ENCODE data around the gene FAM111A. TPM values are rescaled to one million over a fixed set of nuclear protein-coding genes. Genes with fewer than 3 reads are reported as not detected.

Gene FAM111A
- total RNA-seq, 1 experiment from 2014 or later: 37.9 TPM

DNA sequence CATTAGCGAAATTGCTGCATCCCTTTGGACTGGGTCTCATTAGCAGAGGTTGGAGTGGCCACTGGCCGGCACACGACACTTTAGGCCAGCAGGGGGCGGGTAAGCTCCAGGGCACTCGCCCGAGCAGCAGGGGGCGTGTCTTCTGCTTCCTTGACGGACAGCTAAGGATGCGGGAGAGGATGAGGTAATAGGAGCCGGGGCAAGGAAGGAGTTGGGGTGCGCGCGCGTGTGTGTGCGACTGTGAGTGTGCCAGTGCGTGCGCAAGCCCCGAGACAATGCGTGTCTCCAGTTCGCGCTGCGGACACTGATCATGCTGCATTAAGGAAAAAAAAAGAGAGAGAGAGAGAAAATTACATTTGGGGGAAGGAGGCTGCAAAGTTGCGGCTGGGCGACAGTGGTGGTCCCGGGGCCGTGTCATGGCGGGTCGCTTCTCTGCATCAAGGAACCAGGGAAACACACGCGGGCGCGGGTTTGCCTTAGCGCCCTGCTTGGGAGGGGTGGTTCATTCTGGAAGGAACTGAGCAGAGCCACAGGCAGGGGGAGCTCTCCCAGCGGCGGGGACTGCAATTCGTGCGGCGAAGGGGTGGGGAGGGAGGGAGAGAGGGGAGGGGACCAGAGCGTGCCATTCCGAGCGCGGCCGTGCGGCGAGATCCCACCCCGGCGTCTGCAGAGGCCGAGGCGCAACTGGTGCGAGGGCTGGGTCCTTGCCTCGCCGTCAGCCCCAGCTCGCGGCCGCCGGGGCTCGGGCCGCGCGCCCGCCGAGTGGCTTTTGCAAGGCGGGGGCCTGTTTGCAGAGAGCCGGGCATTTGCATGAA is 29.1 kb downstream of the FAM111A start, which contains the start of gene DTX4:
TSS of gene DTX4 (plus strand) at position 625 of the 815 bp plus-strand sequence. CDS start 464 bp downstream, outside the sequence.
- TF ChIP-seq, protein P1, sequence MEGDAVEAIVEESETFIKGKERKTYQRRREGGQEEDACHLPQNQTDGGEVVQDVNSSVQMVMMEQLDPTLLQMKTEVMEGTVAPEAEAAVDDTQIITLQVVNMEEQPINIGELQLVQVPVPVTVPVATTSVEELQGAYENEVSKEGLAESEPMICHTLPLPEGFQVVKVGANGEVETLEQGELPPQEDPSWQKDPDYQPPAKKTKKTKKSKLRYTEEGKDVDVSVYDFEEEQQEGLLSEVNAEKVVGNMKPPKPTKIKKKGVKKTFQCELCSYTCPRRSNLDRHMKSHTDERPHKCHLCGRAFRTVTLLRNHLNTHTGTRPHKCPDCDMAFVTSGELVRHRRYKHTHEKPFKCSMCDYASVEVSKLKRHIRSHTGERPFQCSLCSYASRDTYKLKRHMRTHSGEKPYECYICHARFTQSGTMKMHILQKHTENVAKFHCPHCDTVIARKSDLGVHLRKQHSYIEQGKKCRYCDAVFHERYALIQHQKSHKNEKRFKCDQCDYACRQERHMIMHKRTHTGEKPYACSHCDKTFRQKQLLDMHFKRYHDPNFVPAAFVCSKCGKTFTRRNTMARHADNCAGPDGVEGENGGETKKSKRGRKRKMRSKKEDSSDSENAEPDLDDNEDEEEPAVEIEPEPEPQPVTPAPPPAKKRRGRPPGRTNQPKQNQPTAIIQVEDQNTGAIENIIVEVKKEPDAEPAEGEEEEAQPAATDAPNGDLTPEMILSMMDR (IDR thresholded peaks at IDR 0.05): peak; percentile 95
- no peak for TF ChIP-seq SIN3A (IDR thresholded peaks at IDR 0.05; ENCODE audit: borderline replicate concordance, insufficient read depth, low read depth, low read length)
- TF ChIP-seq, protein P2, sequence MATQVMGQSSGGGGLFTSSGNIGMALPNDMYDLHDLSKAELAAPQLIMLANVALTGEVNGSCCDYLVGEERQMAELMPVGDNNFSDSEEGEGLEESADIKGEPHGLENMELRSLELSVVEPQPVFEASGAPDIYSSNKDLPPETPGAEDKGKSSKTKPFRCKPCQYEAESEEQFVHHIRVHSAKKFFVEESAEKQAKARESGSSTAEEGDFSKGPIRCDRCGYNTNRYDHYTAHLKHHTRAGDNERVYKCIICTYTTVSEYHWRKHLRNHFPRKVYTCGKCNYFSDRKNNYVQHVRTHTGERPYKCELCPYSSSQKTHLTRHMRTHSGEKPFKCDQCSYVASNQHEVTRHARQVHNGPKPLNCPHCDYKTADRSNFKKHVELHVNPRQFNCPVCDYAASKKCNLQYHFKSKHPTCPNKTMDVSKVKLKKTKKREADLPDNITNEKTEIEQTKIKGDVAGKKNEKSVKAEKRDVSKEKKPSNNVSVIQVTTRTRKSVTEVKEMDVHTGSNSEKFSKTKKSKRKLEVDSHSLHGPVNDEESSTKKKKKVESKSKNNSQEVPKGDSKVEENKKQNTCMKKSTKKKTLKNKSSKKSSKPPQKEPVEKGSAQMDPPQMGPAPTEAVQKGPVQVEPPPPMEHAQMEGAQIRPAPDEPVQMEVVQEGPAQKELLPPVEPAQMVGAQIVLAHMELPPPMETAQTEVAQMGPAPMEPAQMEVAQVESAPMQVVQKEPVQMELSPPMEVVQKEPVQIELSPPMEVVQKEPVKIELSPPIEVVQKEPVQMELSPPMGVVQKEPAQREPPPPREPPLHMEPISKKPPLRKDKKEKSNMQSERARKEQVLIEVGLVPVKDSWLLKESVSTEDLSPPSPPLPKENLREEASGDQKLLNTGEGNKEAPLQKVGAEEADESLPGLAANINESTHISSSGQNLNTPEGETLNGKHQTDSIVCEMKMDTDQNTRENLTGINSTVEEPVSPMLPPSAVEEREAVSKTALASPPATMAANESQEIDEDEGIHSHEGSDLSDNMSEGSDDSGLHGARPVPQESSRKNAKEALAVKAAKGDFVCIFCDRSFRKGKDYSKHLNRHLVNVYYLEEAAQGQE (IDR thresholded peaks at IDR 0.05; ENCODE audit: insufficient read depth in 1 of 2, low read depth in 2 of 2, low read length in 1 of 2): 0 out of 4 replicates have a peak, but pooled peaks of 1 of the 2 experiments have one; percentile 44
- no peaks in the 10 kb centered on the region for H3K9me3 ChIP-seq (ENCODE audit: control insufficient read depth, insufficient read depth, low read depth, low read length)
- H3K27me3 ChIP-seq (ENCODE audit: control insufficient read depth, insufficient read depth, low read length): peaks cover 11% of the 10 kb centered on the region
- ATAC-seq: peak; percentile 95
- peak within 1 kb of the TSS; percentile 43 to 61 for H3K4me3 ChIP-seq (ENCODE audit: low read depth in 2 of 2, low read length in 2 of 2)
- peak; percentile 39 for DNase-seq (ENCODE audit: low read depth, low spot score)
- CTCF ChIA-PET: interaction anchor here (0.5 to 1.6 kb wide), 14 partner anchors 10 to 1964 kb away, joined by 3 to 16 read pairs (median 5); partner anchors contain the start of gene ZP1
- in situ Hi-C loops (cut with HindIII; ENCODE audit: low pct_unique_long_range_greater_than_20kb, low sequenced_read_pairs): no loop called here
- POLR2A ChIA-PET: interaction anchor here (0.7 kb wide), 1 partner anchor 46 kb away, joined by 4 read pairs; no protein-coding TSS in a partner anchor
- no peak within 1 kb of the TSS for H3K27ac ChIP-seq (ENCODE audit: low read length)
- intact Hi-C loops (cut with micrococcal nuclease; ENCODE audit: unreplicated experiment): loop anchor here (1.0 kb wide), 2 partner anchors 37 to 259 kb away; no protein-coding TSS in a partner anchor
- BruUV-seq (replicated peaks): no TSS peak
- H3K36me3 ChIP-seq (ENCODE audit: control insufficient read depth, insufficient read depth, low read length): no peaks in the 10 kb centered on the region
- peaks cover 7% of the 10 kb centered on the region for H3K4me1 ChIP-seq (ENCODE audit: control insufficient read depth, insufficient read depth, low read length)

DNA sequence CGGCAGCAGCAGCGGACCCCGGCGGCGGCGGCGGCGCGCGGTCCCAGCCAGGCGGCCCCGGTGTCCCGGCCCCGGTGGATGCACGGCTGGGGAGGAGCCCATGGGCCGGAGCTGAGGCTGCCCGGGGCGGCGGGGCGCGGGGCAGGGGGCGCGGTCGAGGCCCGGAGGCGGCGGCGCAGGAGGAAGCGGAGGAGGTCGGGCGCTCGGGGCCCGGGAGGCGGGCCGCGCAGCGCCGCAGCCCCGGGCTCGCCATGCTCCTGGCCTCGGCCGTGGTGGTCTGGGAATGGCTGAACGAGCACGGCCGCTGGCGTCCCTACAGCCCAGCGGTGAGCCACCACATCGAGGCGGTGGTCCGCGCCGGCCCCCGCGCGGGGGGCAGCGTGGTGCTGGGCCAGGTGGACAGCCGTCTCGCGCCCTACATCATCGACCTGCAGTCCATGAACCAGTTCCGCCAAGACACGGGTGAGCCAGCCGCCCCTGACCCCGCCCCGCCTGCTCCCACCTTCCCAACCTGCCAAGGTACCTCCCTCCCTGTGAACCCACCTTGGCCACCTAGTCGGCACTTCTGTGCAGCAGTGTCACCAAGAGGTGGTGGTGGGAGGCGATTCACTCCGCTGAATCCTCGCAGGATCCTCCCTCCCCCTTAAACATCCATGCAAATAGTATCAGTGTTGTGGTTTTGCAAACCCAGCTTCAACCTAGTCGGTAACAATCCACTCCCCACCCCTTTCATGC is 29.9 kb downstream of the FAM111A start:
- ATAC-seq (peak; percentile 41), DNase-seq (ENCODE audit: low read depth, low spot score) (no peak)
- no TSS peak for BruUV-seq (replicated peaks)
- H3K27ac ChIP-seq (ENCODE audit: low read length): no peak overlapping the region
- H3K4me3 ChIP-seq (ENCODE audit: low read depth in 2 of 2, low read length in 2 of 2): peak overlapping the region; percentile 43 to 61
- no peaks in the 10 kb centered on the region for H3K9me3 ChIP-seq (ENCODE audit: control insufficient read depth, insufficient read depth, low read depth, low read length)
- ChIA-PET POLR2A (no interaction called here), CTCF (interaction anchor here (0.5 to 1.6 kb wide), 9 partner anchors 13 to 1695 kb away, joined by 3 to 16 read pairs (median 3); partner anchors contain the start of gene ZP1)
- no peak for TF ChIP-seq TCF7L2 (IDR thresholded peaks at IDR 0.05; ENCODE audit: low read depth, low read length)
- no peak for TF ChIP-seq SIN3A (IDR thresholded peaks at IDR 0.05; ENCODE audit: borderline replicate concordance, insufficient read depth, low read depth, low read length)
- TF ChIP-seq, protein P2 (IDR thresholded peaks at IDR 0.05; ENCODE audit: insufficient read depth in 1 of 2, low read depth in 2 of 2, low read length in 1 of 2): no peak
- no peak for TF ChIP-seq POLR2AphosphoS5 (IDR thresholded peaks at IDR 0.05; ENCODE audit: low read depth, low read length)
- TF ChIP-seq, protein P1 (IDR thresholded peaks at IDR 0.05): no peak
- no peaks in the 10 kb centered on the region for H3K36me3 ChIP-seq (ENCODE audit: control insufficient read depth, insufficient read depth, low read length)
- intact Hi-C loops (cut with micrococcal nuclease; ENCODE audit: unreplicated experiment) (no loop called here), in situ Hi-C loops (cut with HindIII; ENCODE audit: low pct_unique_long_range_greater_than_20kb, low sequenced_read_pairs) (no loop called here)
- H3K4me1 ChIP-seq (ENCODE audit: control insufficient read depth, insufficient read depth, low read length): peaks cover 7% of the 10 kb centered on the region
- peaks cover 10% of the 10 kb centered on the region for H3K27me3 ChIP-seq (ENCODE audit: control insufficient read depth, insufficient read depth, low read length)

All from Panc1 (cell line).